GM12892 (cell line): ENCODE results near the gene CNTNAP5.

ENCODE experiments used
- POLR2A ChIP-seq: IDR thresholded peaks from 2 replicates; pipeline ENCODE4 v1.6.1; 2011; ENCODE audit warnings: low read depth, low read length, control low read depth
- POLR2AphosphoS5 ChIP-seq: IDR thresholded peaks from 2 replicates; pipeline ENCODE4 v1.6.1; 2011; ENCODE audit warnings: low read depth, low read length, control low read depth

GRCh38 chr2:124586835-124587234 lies 561.7 kb downstream of the CNTNAP5 start:
- no peak for TF ChIP-seq POLR2A
- TF ChIP-seq POLR2AphosphoS5, result no peak
